GM12874 (cell line): Measurements from ENCODE around the gene PRKAR1B.

Source experiments
- TF ChIP-seq, protein P1 (sequence below): IDR thresholded peaks from 2 replicates; pipeline ENCODE4 v1.5.1; 2011; ENCODE audit warnings: low read depth, mild to moderate bottlenecking, control low read depth, low read length, moderate library complexity; ENCODE audit not compliant: insufficient read depth

PRKAR1B gene

GRCh38 chr7:584820-585219 lies 142.3 kb downstream of the PRKAR1B start:
- TF ChIP-seq, protein P1, sequence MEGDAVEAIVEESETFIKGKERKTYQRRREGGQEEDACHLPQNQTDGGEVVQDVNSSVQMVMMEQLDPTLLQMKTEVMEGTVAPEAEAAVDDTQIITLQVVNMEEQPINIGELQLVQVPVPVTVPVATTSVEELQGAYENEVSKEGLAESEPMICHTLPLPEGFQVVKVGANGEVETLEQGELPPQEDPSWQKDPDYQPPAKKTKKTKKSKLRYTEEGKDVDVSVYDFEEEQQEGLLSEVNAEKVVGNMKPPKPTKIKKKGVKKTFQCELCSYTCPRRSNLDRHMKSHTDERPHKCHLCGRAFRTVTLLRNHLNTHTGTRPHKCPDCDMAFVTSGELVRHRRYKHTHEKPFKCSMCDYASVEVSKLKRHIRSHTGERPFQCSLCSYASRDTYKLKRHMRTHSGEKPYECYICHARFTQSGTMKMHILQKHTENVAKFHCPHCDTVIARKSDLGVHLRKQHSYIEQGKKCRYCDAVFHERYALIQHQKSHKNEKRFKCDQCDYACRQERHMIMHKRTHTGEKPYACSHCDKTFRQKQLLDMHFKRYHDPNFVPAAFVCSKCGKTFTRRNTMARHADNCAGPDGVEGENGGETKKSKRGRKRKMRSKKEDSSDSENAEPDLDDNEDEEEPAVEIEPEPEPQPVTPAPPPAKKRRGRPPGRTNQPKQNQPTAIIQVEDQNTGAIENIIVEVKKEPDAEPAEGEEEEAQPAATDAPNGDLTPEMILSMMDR, result no peak

DNA sequence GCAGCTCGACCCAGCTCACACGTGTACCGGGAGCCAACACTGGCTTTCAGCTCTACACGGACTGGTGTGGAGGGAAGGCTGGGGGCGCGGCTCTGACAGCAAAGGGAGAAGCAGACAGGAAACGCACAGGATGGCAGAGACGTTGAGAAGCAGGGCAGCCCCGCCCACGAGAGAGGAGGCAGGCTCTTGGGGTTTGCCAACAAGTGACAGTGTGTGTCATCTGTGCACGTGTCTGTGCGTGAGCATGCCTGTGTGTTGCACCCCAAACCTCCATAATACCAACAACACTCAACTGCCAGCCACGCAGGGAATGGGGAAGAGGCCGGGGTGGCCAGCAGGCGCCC lies 143.0 kb downstream of the PRKAR1B start:
- TF ChIP-seq, protein P1, result no peak

DNA sequence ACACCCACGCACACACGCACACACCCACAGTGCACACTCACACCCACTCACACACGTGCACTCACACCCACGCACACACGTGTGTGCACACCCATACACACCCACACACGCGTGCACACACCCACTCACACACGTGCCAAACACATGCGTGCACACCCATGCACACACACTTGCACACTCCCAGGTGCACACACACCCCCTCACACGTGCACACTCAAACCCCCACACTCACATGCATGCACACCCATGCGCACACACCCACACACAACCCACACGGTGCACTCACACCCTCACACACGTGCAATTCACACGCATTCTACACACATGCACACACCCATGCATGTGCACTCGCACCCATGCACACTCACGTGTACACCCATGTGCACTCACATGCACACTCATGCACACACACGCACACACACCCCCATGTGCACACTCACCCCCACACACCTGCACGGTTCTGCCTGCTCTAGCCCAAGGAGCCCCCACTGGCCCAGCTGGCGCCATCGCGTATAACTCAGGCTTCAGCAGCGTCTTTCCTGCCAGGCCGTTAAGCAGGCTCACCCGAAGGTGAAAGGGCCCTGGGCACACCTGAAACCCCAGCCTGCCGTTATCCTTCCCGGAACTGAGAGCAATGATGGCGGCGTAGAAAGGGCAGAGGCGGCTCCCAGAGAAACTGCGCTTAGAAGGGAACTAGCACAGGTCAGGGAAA lies 143.5 kb downstream of the PRKAR1B start:
- TF ChIP-seq, protein P1, result no peak

GRCh38 chr7:582931-583330 lies 144.2 kb downstream of the PRKAR1B start:
- TF ChIP-seq, protein P1, result no peak

- TF ChIP-seq, protein P1, result no peak
These were observed 144.8 kb downstream of the PRKAR1B start for GRCh38 chr7:582081-582835.

GRCh38 chr7:578386-578785 lies 148.7 kb downstream of the PRKAR1B start:
- TF ChIP-seq, protein P1, result no peak

DNA sequence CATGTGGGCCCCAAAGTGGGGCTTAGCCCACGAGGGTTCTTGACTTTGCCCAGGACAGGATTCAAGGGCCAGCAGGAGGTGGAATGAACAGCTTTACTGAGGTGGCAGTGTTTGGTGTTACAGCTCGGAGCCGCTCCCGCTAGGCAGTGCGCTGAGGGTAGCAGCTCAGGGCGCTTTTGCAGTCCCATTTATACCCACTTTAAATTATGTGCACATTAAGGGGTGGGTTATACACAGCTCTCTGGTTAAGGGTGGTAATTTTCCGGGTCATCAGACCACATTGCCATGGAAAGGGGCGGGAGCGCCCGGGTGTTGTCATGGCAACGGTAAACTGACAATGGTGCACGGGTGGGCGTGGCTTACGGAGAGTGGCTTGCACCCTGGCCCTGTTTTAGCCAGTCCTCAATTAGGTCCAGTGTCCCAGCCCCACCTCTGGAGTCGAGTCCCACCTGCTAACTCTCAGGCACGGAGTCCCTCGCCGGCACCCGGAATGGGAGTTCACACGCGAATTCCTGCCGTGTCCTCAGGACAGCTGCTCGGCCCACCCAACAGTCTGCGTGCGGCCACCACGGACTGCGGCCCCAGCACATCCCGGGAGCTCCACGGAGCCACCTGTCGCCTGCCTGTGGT lies 149.2 kb downstream of the PRKAR1B start:
- TF ChIP-seq, protein P1, result no peak
